Activated T-cell treated with anti-CD3 and anti-CD28 coated beads, Interleukin-2, amount 50 U/mL, for 1 hour (primary cell): Measurements from ENCODE around the gene MMP23B.
A peak's percentile ranks its signal among the peaks of the same experiment; 100 is the strongest.

Source experiments
- DNase-seq: peaks from one replicate; pipeline ENCODE4 v3.0.0-alpha.2; 2020

Gene MMP23B

GRCh38 chr1:1602968-1603506 is 28.9 kb upstream of the MMP23B start:
- DNase-seq = no peak

DNA sequence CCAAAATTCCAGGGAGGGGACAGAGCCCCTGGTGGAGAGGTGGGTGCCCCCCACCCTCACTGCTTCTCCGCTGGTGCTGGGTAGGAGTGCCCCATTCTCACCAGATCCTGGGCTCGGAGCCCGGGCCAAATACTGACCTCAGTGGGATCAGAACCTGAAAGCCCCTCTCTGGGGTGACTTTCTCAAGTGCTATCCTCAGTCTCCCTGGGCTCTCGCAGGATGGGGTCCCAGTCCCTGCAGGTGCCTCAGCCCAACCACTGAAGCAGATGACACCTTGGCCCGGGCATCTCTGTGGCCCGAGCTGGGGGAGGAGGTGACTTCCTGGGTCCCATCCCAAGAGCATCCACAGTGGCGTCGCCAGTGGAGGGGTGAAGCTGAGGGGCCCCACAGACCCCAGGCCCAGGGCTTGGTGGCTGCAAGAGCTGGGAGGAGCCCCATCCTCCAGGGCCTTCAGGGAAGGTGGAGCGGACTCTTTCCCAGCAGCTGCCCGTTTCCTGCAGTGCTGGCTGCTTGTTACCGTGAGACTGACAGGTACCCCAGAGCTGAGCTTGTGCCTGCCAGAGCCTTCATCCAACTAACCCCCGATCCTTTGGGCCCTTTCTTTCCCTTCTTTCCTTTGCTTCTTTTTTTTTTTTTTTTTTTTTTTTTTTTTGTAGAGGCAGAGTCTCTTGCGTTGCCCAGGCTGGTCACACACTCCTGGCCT is 28.2 kb upstream of the MMP23B start:
- no peak for DNase-seq

DNA sequence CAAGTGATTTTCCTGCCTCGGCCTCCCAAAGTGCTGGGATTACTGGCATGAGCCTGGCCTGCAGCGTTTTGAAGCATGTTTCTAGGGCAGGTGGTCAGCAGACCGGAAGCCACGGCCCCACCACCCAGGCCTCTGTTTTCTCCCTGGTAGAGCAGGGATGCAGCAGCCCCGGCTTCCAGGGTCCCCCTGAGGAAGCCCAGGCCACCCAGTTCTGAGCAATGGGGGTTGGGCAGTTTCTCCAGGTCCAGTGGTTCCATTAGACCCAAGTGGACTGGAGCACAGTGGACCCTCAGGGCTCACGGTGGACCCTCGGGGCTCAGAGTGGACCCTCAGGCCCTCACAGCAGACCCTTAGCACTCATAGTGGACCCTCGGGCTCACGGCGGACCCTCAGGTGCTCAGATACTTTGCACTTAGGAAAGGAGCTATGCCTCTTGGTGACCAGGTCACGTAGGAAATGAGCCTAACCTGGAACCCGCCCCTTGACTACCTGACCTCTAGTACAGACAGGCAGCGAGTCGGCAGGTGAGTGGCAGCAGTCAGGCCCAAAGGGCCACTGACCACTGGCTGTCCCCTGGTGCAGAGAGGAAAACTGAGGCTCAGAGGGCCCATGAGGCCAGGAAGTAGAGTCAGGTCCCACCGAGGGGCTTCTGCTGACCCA is 27.5 kb upstream of the MMP23B start:
- no peak for DNase-seq

DNA sequence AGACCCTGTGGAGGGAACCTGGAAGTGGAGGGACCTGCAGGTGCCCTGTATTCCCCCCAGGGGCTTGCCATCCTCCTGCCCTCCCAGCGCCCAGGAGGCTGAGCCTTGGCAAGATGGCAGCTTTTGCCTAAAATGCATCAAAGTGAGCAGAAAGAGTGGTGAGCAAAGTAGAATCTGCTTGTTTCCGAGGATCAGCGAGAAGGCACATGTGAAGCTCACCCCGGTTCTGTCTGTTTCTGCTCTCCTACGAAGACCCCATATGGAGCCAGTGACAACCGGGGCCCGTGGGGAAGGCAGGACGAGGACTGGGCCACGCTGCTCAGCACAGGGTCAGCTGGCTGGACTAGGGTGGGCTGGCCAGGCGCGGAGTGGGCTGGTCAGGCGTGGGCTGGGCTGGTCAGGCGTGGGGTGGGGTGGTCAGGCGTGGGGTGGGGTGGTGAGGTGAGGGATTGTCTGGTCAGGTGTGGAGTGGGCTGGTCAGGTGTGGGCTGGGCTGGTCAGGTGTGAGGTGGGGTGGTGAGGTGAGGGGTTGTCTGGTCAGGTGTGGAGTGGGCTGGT is 26.9 kb upstream of the MMP23B start:
- DNase-seq = no peak

- DNase-seq = no peak
These were observed 26.2 kb upstream of the MMP23B start for GRCh38 chr1:1605724-1606123.

GRCh38 chr1:1606232-1606631 is 25.7 kb upstream of the MMP23B start:
- no peak for DNase-seq

GRCh38 chr1:1609822-1610485 is 22.0 kb upstream of the MMP23B start:
- no peak for DNase-seq

- DNase-seq = no peak
These were observed 21.2 kb upstream of the MMP23B start for GRCh38 chr1:1610796-1611195.

GRCh38 chr1:1612104-1612400 is 19.9 kb upstream of the MMP23B start:
- DNase-seq = no peak

GRCh38 chr1:1613509-1614082 is 18.4 kb upstream of the MMP23B start:
- DNase-seq = no peak

DNA sequence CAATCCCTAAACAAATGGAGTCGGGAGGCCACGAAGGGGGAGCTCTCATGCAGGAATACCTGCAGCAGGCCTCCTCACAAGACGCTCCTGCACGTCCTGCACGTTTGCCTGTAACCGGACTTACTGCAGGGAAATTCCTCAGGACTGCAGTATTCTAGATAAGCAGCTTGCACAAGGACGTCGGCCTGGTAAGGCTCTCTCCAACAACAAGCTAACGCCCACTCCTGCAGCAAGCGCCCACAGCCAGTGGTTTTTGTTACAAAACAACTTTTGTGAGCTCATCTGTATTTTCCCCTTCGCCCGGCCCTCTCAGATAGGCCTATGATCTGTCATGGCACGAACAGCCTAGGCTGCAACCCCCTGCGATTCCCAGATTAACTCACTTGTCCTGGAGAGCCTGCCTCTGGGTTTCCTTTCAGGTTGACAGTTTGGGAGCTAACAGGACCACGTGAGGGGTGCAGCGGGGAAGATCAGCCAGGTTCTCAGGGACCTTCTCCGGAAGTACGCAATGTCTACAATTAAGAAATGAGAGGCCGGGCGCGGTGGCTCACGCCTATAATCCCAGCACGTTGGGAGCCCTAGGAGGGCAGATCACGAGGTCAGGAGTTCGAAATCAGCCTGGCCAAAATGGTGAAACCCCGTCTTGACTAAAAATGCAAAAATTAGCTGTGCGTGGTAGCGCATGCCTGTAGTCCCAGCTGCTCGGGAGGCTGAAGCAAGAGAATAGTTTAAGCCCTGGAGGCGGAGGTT is 17.6 kb upstream of the MMP23B start:
- DNase-seq = peak; percentile 64

GRCh38 chr1:1614954-1615255 is 17.1 kb upstream of the MMP23B start:
- DNase-seq = no peak

- peak; percentile 99 for DNase-seq
These were observed 16.5 kb upstream of the MMP23B start, which contains the start of gene MIB2 for GRCh38 chr1:1615256-1616044. Gene MIB2 (plus strand): TSS chr1:1615500. CDS start chr1:1623453, 7,953 bp downstream.

GRCh38 chr1:1616045-1616790 is 15.8 kb upstream of the MMP23B start:
- DNase-seq = no peak

- no peak for DNase-seq
These were observed 15.1 kb upstream of the MMP23B start for GRCh38 chr1:1616838-1617237.

GRCh38 chr1:1617516-1617915 is 14.5 kb upstream of the MMP23B start:
- DNase-seq = no peak

- DNase-seq = no peak
These were observed 14.0 kb upstream of the MMP23B start for GRCh38 chr1:1617925-1618324.

DNA sequence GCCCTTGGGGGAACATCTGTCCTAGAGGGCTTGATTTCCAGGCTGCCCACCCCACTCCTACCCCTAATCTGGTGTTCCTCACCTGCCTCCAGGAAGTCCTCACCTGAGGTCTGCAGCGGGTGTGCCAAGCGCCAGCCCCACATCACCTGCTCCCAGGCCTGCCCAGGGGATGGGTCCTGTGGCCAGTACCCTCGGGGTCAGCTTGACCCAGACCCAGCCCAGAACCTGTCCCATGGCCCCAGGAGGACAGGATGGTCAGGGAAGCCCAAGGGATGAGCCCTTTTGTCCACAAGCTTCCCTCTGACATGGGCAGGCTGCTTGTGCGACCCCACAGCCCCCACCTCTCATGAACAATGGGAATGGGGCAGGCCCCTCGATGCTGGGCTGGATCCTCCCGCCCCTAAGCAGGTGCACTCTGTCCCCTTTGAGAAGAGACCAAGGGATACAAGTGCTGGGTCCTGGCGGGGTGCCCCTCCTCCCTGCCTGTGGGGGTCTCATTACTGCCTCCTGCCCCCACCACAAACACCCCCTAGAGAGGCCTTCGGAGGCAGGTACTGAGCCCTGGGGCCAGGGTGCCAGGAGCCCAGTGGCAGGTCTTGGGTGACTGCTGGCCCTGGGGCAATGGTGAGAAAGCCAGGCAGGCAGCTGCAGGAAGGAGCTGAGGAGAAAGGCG is 13.4 kb upstream of the MMP23B start:
- DNase-seq = no peak

DNA sequence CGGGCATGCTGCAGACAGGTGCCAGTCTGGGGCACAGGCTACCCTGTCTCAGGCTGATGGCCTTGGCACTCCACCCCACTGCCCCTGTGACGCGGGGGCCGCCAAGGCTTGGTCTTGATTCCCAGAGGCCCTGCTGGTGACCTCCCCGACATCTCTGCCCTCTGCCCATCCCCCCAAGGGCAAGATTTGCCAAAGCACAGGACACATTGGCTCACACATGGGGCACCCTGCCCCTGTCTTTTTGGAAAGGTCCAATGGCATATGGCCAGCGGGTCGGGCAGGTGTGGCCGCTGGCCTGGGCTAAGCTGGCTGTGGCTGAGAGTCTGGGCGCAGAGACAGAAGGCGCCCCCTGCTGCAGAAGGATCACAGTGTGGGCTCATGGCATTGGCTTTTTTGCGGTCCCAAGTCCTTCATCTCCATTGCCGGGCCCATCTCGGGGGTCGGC is 12.0 kb upstream of the MMP23B start:
- DNase-seq = no peak

DNA sequence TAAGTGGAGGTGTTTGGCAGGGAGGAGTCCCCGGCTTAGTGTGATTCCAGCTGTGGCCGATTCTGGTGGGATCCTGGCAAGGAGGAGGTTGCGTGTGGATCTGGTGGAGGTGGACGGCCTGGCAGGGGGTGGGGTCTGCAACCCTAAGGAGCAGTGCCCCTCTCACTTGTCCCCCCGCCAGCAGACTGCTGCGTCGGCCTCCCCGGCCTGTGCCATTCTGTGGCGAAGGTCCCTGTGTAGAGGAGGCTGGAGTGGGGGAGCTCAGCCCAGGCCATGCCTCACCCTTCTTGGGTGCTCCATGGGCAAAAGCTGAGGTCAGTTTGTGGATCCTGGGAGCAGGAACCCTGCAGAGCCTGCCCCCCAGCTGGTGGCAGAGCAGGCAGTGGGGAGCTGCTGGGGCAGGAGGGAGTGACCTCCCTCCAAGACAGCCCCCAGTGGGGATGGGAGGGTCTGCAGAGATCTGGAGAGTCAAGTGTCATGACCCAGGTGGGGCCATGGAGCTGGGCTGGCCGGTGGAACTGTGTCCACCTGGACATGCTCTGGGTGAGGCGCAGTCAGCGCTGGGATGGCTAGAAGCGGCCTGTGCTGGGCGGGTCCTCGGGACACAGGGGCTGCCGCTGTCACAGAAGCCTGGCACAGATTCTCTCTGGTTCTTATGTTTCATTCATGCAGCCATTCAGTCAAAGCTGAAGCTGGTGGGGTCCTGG is 11.4 kb upstream of the MMP23B start:
- DNase-seq = no peak
